HG03135 (cell line): ENCODE results near the gene MMADHC.

Source experiments
- ATAC-seq: cut with Tn5 transposase; IDR thresholded peaks from one replicate; pipeline ENCODE4 v1.9.1; 2021; ENCODE audit warnings: mild to moderate bottlenecking, moderate library complexity; ENCODE audit not compliant: unreplicated experiment

The MMADHC gene

DNA sequence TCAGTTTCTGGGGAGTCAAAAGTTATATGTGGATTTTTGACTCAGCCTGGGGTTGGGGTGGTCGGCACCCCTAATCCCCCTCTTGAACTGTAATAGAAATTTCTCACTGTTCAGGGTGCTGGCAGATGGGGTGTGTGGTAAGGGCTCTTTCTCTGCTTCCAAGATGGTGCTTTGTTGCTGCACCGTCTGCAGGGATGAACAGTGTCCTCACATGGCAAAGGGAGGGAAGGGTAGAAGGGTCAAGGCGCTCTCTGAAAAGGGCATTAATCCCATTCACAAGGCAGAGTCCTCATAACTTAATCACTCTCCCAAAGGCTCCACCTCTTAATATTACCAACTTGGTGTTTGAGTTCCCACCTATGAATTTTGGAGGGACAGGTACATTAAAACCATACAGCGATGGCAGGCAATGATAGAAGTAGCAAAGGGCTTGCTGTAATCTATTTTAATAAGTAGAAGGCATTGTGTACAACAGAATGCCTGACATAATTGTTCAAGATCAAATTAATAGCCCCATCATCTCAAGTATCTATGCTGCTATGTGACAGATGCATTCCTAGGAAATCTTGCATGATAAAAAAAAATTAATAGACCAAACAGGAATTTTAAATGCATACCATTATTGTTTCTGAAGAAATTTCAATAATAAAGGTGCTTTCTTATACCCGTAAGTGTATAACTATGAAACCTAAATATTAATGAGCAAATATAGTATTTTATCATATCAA, 28.1 kb downstream of the MMADHC start:
- no peak for ATAC-seq

GRCh38 chr2:149556452-149556851, 31.1 kb downstream of the MMADHC start:
- ATAC-seq = no peak

GRCh38 chr2:149552830-149553229, 34.7 kb downstream of the MMADHC start:
- ATAC-seq = no peak

DNA sequence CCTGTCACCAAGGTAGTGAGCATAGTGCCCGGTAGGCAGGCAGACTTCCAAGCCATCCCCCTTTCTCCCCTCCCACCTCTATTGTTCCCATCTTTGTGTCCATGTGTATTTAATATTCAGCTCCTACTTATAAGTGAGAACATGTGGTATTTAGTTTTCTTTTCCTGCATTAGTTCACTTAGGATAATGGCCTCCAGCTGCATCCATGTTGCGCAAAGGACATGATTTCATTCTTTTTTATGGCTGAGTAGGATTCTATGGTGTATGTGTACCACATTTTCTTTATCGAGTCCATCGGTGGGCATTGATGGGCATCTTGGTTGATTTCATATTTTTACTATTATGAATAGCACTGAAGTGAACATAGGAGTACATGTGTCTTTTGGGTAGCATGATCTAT, 35.3 kb downstream of the MMADHC start:
- no peak for ATAC-seq

GRCh38 chr2:149544692-149545091, 42.9 kb downstream of the MMADHC start:
- ATAC-seq = no peak

DNA sequence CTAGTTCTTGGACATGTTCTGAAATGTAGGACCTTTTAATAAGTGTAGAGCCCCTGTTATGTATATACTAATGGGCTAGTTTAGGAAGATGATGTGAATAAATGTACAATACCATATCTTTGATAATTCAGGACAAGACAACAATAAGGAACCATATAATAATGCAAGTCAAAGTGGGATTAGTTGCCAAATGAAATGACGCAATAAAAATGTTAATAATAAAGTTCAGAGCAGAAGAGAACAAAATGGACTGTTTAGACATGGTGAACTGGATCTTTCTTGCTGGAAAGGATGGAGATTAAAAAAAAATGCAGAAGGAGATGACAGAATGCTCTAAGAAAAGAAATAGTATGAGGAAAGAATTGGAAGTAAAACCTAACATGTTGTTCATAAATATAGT, 43.7 kb downstream of the MMADHC start:
- ATAC-seq = no peak

DNA sequence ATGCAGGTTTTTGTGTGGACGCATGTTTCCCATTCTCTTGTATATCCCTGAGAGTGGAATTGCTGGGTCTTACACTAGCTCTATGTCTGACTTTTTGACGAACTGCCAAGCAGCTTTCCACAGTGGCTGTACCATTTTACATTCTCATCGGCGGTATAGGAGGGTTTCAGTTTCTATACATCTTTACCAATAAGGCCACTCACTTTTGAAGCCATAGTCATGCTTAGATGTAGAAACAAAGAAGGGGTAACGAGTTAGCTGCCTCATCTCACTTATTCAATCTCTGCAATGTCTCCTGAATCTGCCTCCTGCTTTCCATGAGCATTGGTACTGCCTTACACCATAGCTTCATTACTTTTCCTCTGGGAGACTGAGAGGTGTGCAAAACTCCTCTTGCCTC, 47.4 kb downstream of the MMADHC start:
- no peak for ATAC-seq

DNA sequence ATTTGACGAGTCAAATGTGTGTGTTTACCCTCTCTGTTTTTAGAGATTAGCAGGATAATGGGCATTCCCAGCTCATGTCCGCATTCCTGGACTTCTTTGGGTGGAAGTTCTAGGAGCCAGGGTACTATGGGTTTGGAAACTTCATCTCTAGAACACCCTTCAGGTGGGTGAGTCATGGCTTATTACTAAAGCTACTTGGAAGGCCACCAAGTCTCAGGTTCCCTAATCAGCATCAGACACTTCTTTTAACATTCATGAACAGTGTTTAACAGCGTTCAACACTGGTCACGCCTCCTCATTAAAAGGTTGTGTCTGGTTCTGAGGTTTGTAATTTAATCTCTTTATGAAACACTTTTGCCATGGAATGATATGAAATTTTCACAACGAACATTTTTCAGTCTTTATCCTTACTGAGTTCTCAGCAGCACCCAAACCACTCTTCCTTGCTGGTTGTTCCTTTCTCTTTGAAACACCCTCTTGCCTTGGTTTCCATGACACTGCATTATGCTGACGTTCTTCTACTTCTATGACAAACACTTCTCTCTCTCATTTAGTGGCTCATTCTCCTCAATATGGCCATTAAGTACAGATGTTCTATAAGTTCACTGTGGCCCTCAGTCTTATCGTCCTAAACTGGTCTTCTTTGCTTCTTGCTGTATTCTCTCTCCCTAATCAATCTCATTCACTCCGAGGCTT, 49.3 kb downstream of the MMADHC start:
- ATAC-seq = no peak

- ATAC-seq = no peak
Measured at GRCh38 chr2:149537092-149537726, 50.4 kb downstream of the MMADHC start.

- ATAC-seq = no peak
Measured at GRCh38 chr2:149536649-149537048, 50.9 kb downstream of the MMADHC start.

DNA sequence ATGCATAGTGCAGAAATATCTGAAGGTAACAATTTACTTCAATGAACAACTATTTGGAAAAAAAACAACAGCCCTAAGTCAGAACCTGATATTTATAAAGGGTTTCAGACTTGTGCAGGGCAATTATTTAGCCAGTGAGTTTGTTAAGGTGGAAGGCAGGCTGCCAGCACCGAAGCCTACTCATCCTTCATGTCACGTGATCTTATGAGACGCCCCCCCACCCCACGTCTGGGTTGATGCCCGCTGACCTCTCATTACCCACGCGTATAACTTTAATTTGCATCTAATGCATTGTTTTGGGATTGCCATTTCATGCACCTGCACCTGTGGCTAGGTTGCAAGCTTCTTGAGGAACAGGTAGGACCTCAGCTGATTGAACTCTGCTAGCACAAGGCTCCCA, 52.9 kb downstream of the MMADHC start:
- ATAC-seq = no peak

DNA sequence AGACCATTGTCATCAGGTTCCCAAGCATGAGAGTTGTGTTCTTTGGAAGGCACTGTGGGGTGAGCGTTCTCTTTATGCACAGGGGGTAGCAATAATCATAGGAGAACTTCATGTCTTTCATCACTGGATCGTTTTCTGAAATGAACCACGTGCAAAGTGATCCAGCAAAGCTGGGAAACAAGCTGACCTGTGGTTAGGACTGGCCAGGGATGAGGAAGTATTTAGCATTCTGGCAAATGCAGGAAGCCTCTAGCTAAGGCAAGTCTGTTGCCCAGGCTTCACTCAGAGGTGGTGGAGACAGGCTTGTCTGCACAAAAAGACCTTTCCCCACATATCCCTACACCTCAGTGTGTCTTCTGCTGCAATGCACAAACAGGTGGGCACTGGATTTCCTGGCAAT, 58.6 kb downstream of the MMADHC start:
- ATAC-seq = no peak

GRCh38 chr2:149527998-149528755, 59.4 kb downstream of the MMADHC start:
- ATAC-seq = no peak

GRCh38 chr2:149526689-149527088, 60.9 kb downstream of the MMADHC start:
- ATAC-seq = no peak

GRCh38 chr2:149525323-149525722, 62.3 kb downstream of the MMADHC start:
- no peak for ATAC-seq
